ENCODE measurements around the gene TAF4.
"Not testable (repeated sequence)": the region's sequence is repeated elsewhere in the genome, so short reads cannot be mapped to it uniquely, and the experiment has no call there.

The TAF4 gene

DNA sequence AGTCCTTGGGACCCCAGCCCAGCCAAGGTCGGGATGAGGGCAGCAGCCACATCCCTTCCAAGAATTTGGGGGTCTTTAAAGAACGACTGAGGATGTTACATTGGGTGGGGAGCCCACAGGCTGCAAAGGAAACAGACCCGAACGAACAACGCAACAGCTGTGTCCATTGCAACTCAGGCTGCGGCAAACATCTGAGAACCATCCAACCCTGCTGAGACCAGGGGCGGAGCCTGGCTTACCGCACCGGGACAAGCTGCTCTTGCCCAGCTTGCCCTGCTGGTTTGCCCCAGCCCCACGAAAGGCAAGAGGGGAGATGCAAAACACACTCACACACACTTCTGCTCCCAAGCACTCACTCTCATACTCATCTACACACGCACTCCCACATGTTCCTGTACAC lies 21.5 kb upstream of the TAF4 start:
- H3K27ac ChIP-seq, result no peak overlapping the region
- TF ChIP-seq CTCF (conservative IDR thresholded peaks at IDR 0.05) (no peak), ZFX (IDR thresholded peaks at IDR 0.05) (no peak)

GRCh38 chr20:62085206-62085605 lies 19.5 kb upstream of the TAF4 start:
- no peak for TF ChIP-seq ZFX (IDR thresholded peaks at IDR 0.05)
- no peak for TF ChIP-seq CTCF (conservative IDR thresholded peaks at IDR 0.05)

GRCh38 chr20:62084224-62084623 lies 18.5 kb upstream of the TAF4 start:
- not testable (repeated sequence) for H3K27ac ChIP-seq

More at GRCh38 chr20:62085206-62085605, 19.5 kb upstream of the TAF4 start:
- no peak overlapping the region for H3K27ac ChIP-seq

- TF ChIP-seq ZFX (IDR thresholded peaks at IDR 0.05), result no peak
- TF ChIP-seq CTCF (conservative IDR thresholded peaks at IDR 0.05), result no peak
- no peak overlapping the region for H3K27ac ChIP-seq
These were observed 17.6 kb upstream of the TAF4 start for GRCh38 chr20:62083312-62083711.

GRCh38 chr20:62080249-62080990 lies 14.7 kb upstream of the TAF4 start:
- no peak for TF ChIP-seq ZFX (IDR thresholded peaks at IDR 0.05)
- TF ChIP-seq CTCF (conservative IDR thresholded peaks at IDR 0.05), result no peak

DNA sequence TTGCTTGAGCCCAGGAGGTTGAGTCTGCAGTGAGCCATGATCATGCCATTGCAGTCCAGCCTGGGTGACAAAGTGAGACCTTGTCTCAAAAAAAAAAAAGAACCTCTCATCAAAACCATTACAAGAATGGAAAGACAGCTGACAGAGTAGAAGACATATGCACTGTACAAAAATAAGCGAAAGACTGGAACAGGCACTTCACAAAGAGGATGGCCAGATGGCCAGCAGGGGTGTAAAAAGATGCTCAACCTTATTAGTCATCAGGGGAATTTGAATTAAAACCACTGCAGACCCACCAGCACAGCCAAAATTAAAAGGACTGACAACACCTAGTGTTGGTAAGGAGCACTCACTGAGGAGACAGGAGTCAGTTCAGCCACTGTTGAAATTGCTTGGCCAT lies 13.5 kb upstream of the TAF4 start:
- TF ChIP-seq CTCF (conservative IDR thresholded peaks at IDR 0.05) (no peak), ZFX (IDR thresholded peaks at IDR 0.05) (no peak)
- no peak overlapping the region for H3K27ac ChIP-seq

More at GRCh38 chr20:62080249-62080990, 14.7 kb upstream of the TAF4 start:
- no peak overlapping the region for H3K27ac ChIP-seq

- no peak for TF ChIP-seq CTCF (conservative IDR thresholded peaks at IDR 0.05)
- TF ChIP-seq ZFX (IDR thresholded peaks at IDR 0.05), result no peak
- no peak overlapping the region for H3K27ac ChIP-seq
These were observed 7.6 kb upstream of the TAF4 start for GRCh38 chr20:62073323-62073722.

- not testable (repeated sequence) for H3K27ac ChIP-seq
These were observed 6.2 kb upstream of the TAF4 start for GRCh38 chr20:62071669-62072430.

Data from C4-2B (cell line).